Omental fat pad (tissue), 4 donors: ENCODE results near the gene HS6ST2. TPM values are rescaled to one million over a fixed set of nuclear protein-coding genes. Genes with fewer than 3 reads are reported as not detected.

ENCODE experiments used
- ATAC-seq: fragments of 150-250 bp; one replicate; pipeline ENCODE4 v1.9.1; 2016; ENCODE audit warnings: mild to moderate bottlenecking, moderate library complexity; ENCODE audit not compliant: low FRiP score
- DNase-seq: peaks from one replicate; pipeline ENCODE4 v3.0.0-alpha.2; 2019; ENCODE audit warnings: low spot score
- total RNA-seq, 4 donors: library from RNA; depleted of rRNA; stranded (reverse); fragments of >200 nt; gene quantifications; one replicate each; pipeline ENCODE4 v1.1.0, GENCODE V29; 2016
- TF ChIP-seq, protein P1 (sequence below), 3 donors: fragments of 450-650 bp; IDR thresholded peaks; one replicate each; pipeline ENCODE4 v1.5.1; 2016 to 2017; ENCODE audit warnings: antibody characterized with exemption in 3 of 3, mild to moderate bottlenecking in 3 of 3, moderate library complexity in 2 of 3

Gene HS6ST2
- total RNA-seq, 4 donors from 2014 or later, result 0.13 to 1.1 (median 0.46) TPM; not detected in 1

DNA sequence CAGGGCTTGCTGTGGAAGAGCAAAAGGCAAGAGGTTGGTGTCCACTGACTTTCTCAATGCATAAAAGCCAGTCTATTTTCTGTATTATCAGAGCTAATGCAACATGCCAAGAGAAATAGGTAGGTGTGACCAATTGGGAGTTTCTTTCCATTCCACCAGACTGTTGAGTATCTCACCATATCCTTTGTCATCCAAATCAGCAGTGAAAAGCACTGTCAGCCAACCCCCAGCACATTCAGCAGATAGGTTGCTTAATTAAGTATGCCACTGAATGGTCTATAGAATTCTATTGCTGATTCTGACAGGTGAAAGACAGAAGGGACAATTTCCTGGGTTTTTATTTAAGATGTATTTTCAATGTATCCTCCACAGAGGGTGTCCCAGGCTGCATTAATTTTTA, 139.8 kb downstream of the HS6ST2 start:
- DNase-seq, result no peak
- ATAC-seq, result no peak
- TF ChIP-seq, protein P1, sequence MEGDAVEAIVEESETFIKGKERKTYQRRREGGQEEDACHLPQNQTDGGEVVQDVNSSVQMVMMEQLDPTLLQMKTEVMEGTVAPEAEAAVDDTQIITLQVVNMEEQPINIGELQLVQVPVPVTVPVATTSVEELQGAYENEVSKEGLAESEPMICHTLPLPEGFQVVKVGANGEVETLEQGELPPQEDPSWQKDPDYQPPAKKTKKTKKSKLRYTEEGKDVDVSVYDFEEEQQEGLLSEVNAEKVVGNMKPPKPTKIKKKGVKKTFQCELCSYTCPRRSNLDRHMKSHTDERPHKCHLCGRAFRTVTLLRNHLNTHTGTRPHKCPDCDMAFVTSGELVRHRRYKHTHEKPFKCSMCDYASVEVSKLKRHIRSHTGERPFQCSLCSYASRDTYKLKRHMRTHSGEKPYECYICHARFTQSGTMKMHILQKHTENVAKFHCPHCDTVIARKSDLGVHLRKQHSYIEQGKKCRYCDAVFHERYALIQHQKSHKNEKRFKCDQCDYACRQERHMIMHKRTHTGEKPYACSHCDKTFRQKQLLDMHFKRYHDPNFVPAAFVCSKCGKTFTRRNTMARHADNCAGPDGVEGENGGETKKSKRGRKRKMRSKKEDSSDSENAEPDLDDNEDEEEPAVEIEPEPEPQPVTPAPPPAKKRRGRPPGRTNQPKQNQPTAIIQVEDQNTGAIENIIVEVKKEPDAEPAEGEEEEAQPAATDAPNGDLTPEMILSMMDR (IDR thresholded peaks at IDR 0.05), result no peak

DNA sequence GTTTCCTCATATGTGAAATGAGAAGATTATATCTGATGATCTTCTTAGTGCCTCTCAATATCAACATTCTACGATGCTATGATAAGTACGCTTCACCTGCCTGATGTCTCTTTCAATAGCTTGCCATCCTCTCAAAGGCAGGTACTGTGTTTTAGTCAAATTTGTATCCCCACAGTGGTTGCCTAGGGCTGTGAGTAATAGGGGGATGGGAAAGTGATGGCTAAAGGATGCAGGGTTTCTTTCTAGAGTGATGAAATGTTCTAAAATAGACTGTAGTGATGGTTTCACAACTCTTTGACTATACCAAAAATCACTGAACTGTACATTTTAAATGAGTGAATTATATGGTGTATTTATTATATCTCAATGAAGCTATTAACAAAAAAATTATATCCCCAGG, 142.8 kb downstream of the HS6ST2 start:
- TF ChIP-seq, protein P1 (IDR thresholded peaks at IDR 0.05), result no peak
- no peak for ATAC-seq
- DNase-seq, result no peak

DNA sequence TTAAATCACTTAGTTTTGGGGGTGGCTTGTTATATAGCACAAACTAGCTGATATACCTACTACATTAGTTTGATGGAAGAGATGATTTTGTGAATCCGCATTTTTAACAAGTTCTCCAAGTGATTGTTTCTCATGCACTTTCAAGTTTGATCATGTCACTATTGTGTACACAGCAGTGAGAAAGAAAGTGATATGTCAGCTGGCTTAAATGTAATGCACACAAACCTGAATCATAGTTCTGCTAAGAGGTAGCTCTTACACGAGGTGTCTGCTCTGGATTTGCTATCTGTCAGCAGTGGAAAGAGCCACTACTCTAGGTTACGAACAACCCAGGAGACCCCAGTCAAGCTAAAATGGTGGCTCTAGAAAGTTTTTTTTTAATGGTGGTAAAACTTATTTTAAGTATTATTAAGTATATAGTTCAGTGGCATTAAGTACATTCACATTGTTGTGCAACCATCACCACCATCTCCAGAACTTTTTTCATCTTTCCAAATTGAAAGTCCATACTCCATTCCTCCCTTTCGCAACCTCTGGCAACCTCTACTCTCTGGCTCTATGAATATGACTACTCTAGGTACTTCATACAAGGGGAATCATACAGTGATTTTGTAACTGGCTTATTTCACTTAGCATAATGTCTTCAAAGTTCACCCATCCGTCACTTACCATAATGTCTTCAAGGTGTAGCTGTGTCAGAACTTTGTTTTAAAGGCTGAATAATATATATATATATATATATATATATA, 147.3 kb downstream of the HS6ST2 start:
- no peak for ATAC-seq
- TF ChIP-seq, protein P1 (IDR thresholded peaks at IDR 0.05), result no peak
- no peak for DNase-seq

DNA sequence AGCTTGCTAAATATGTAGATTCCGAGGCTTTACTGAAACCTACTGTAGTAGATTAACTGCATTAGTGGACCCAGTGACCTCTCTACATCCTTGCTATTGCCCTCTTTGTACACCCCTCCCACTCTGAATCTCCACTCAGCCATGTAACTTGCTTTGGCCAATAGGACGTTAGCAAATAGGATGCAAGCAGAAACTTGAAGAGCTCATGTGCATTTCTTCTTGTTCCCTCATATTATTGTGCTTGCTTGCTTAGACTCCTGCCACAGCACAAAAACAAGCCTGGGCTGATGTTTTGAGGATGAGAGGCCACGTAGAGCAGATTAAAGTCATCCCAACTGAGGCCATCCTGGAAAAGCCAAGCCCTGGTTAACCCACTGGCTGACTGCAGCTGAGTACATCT, 147.9 kb downstream of the HS6ST2 start:
- DNase-seq, result no peak
- ATAC-seq, result no peak
- TF ChIP-seq, protein P1 (IDR thresholded peaks at IDR 0.05), result no peak

DNA sequence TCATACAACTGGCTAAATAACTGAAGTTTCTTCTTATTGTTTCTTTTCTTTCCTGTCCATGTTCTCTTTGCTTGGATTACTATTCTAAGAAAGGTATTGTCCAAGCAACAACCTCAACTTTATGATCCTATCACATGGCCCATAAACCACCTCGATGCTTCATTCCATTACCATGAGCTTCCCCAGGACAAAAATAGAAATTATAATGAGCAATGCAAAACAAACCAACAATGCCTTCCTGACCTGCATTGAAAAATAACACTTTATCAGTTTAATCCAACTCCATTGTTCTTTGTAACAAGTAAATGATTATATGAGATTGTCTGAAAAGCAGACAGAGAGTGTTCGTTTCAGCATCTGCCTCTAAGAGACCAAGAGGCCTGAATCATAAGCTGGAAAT, 148.8 kb downstream of the HS6ST2 start:
- TF ChIP-seq, protein P1 (IDR thresholded peaks at IDR 0.05), result no peak
- no peak for ATAC-seq

DNA sequence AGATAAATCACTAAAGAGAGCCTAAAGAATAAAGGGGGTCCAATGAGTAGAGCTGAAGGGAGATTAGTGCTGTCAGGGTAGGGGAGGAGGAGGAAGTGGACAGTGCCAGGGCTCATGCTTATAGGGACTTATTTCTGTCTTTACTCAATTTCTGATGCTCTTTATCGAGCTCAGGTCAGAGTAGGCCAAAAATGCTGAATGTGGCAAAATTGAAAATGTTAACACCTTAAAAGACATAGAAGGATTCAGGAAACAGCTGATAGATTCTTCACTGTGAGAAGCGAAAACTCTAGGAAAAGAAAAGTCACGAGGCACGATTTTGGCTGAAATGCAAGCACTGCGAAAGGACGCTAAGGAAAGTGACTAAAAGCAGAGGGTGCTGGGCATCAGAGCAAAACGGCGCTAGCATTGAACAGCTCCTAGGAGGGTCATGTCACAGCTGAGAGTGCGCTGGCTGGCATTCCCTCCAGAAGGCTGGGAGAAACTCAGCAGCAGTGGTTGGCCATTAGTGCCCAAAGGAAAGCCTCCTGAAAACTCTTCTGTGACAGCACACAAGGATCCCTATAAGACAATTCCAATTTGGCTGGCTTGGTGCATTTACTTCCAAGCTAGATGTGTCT, 150.9 kb downstream of the HS6ST2 start:
- ATAC-seq, result no peak
- no peak for DNase-seq
- TF ChIP-seq, protein P1 (IDR thresholded peaks at IDR 0.05), result no peak

More for the DNA sequence above, 148.8 kb downstream of the HS6ST2 start:
- no peak for DNase-seq

DNA sequence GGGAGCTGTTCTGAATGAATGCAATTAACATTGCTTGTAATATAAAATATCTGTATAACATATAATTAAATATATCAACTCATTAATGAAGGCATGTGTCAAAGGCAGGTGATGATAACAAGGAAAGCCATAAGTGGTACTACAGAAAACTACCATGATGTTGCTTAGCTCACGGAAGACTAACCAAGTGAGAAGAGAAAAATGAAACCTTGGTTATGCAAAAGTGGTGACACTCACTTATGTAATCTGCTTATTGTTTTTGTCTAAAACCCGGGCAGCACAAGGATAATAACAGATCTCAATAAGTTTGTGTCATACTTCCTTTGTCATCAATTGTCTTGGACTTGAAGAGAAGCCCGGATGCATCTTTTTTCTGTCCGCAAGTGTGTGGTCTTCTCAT, 156.4 kb downstream of the HS6ST2 start:
- ATAC-seq (no peak), DNase-seq (no peak)
- TF ChIP-seq, protein P1 (IDR thresholded peaks at IDR 0.05), result no peak
